GM12892 (cell line): ENCODE results near the gene SCGB1D1.

Experiments used
- POLR2A ChIP-seq: IDR thresholded peaks from 2 replicates; pipeline ENCODE4 v1.6.1; 2011; ENCODE audit warnings: low read depth, low read length, control low read depth
- POLR2AphosphoS5 ChIP-seq: IDR thresholded peaks from 2 replicates; pipeline ENCODE4 v1.6.1; 2011; ENCODE audit warnings: low read depth, low read length, control low read depth
- TAF1 ChIP-seq: IDR thresholded peaks from 2 replicates; pipeline ENCODE4 v1.6.1; 2011; ENCODE audit warnings: low read depth, mild to moderate bottlenecking, control low read depth, low read length, borderline replicate concordance

- no peak for TF ChIP-seq POLR2AphosphoS5
- TF ChIP-seq POLR2A: no peak
- TF ChIP-seq TAF1: no peak
These were observed 47.5 kb downstream of the SCGB1D1 start for GRCh38 chr11:62237499-62237898.
